OCI-LY7 (cell line): Measurements from ENCODE around the gene NRCAM. TPM values are rescaled to one million over a fixed set of nuclear protein-coding genes. Genes with fewer than 3 reads are reported as not detected.

ENCODE experiments used
- BruUV-seq: library from RNA; stranded (reverse); fragments of 400-500 nt; replicated peaks from 2 replicates; lab custom pipeline; 2021; lab: Mats Ljungman, UMichigan
- CTCF ChIA-PET: fragments of 300-600 bp; sonication (Branson Sonifier 250); formaldehyde crosslinking; loops from one replicate; lab custom pipeline; 2022; ENCODE audit warnings: antibody characterized with exemption; ENCODE audit not compliant: unreplicated experiment; lab: Charles Lee
- POLR2A ChIA-PET: fragments of 300-600 bp; sonication (Branson Sonifier 250); formaldehyde crosslinking; loops from one replicate; lab custom pipeline; 2022; ENCODE audit warnings: antibody characterized with exemption; lab: Charles Lee
- DNase-seq: peaks from one replicate; pipeline ENCODE4 v3.0.0-alpha.2; 2015; ENCODE audit warnings: low spot score
- H2AFZ ChIP-seq: fragments of 200-600 bp; sonication (generic), shearing (Covaris generic); 2 replicates; pipeline ENCODE4 v1.6.1; 2014; ENCODE audit warnings: mild to moderate bottlenecking, antibody characterized with exemption, low read length, moderate library complexity
- H3K27ac ChIP-seq: fragments of 200-600 bp; sonication (generic); 2 replicates; pipeline ENCODE4 v1.5.1; 2014; ENCODE audit warnings: mixed run types, low read depth, mild to moderate bottlenecking, moderate library complexity, low read length, inconsistent platforms; ENCODE audit not compliant: poor library complexity, severe bottlenecking
- H3K36me3 ChIP-seq: fragments of 200-600 bp; sonication (generic); 2 replicates; pipeline ENCODE4 v1.6.1; 2014; ENCODE audit warnings: mild to moderate bottlenecking, antibody characterized with exemption, low read length, moderate library complexity, mixed read lengths; ENCODE audit not compliant: insufficient read depth
- H3K4me1 ChIP-seq: fragments of 200-600 bp; sonication (generic); 2 replicates; pipeline ENCODE4 v1.5.1; 2014; ENCODE audit warnings: mild to moderate bottlenecking, low read length; ENCODE audit not compliant: insufficient read depth, poor library complexity, severe bottlenecking
- H3K4me2 ChIP-seq: fragments of 200-600 bp; sonication (generic); 2 replicates; pipeline ENCODE4 v1.6.1; 2014; ENCODE audit warnings: mild to moderate bottlenecking, low read length
- H3K4me3 ChIP-seq: fragments of 200-600 bp; sonication (generic); 2 replicates; pipeline ENCODE4 v1.5.1; 2014; ENCODE audit warnings: mild to moderate bottlenecking, low read depth, low read length; ENCODE audit not compliant: poor library complexity, severe bottlenecking
- H3K79me2 ChIP-seq: fragments of 200-600 bp; sonication (generic); 2 replicates; pipeline ENCODE4 v1.6.1; 2016; ENCODE audit warnings: low read depth, mild to moderate bottlenecking, low read length, moderate library complexity, mixed read lengths; ENCODE audit not compliant: insufficient read depth
- H3K9me2 ChIP-seq: fragments of 200-600 bp; sonication (generic); 2 replicates; pipeline ENCODE4 v1.6.1; 2016; ENCODE audit warnings: mild to moderate bottlenecking, low read length, mixed read lengths; ENCODE audit not compliant: insufficient read depth
- H3K9me3 ChIP-seq: fragments of 200-600 bp; sonication (generic); 2 replicates; pipeline ENCODE4 v1.6.1; 2014; ENCODE audit warnings: mild to moderate bottlenecking, mixed run types, low read length, mixed read lengths
- H4K20me1 ChIP-seq: fragments of 200-600 bp; sonication (generic); 2 replicates; pipeline ENCODE4 v1.6.1; 2014; ENCODE audit warnings: mild to moderate bottlenecking, antibody characterized with exemption, low read length, moderate library complexity, mixed read lengths; ENCODE audit not compliant: insufficient read depth
- CTCF ChIP-seq: fragments of 200-600 bp; sonication (generic); conservative IDR thresholded peaks from 2 replicates; pipeline ENCODE4 v1.5.1; 2014; ENCODE audit warnings: mild to moderate bottlenecking, antibody characterized with exemption, low read length, moderate library complexity, mixed read lengths
- EZH2phosphoT487 ChIP-seq: fragments of 200-600 bp; sonication (generic); IDR thresholded peaks from 2 replicates; pipeline ENCODE4 v1.6.1; 2018; ENCODE audit warnings: low read depth, borderline replicate concordance, mild to moderate bottlenecking, mixed run types, antibody characterized with exemption, low read length, moderate library complexity, mixed read lengths
- intact Hi-C: fragments of 100-400 bp; cut with micrococcal nuclease; formaldehyde crosslinking; loops from one replicate; pipeline ENCODE4 v1.10.0; 2022; ENCODE audit not compliant: unreplicated experiment
- total RNA-seq, 2 experiments: library from RNA; depleted of rRNA in 1 of 2; stranded (reverse); fragments of >200 nt in 1 of 2; shearing (Covaris generic) in 1 of 2; gene quantifications; 2 replicates each; pipeline ENCODE4 v1.2.3, GENCODE V29; 2014 to 2022

The NRCAM gene
- total RNA-seq, 2 experiments from 2014 or later, result not detected

GRCh38 chr7:108224387-108224786 is 231.8 kb downstream of the NRCAM start:
- no peak for DNase-seq
- Histone ChIP-seq H3K27ac (no peak overlapping the region), H3K79me2 (no peaks in the 10 kb centered on the region), H3K4me1 (no peaks in the 10 kb centered on the region), H2AFZ (no peak overlapping the region), H3K4me2 (no peak overlapping the region), H3K9me2 (no peaks in the 10 kb centered on the region), H3K36me3 (no peaks in the 10 kb centered on the region), H4K20me1 (no peaks in the 10 kb centered on the region), H3K4me3 (no peak overlapping the region), H3K9me3 (no peaks in the 10 kb centered on the region)
- CTCF ChIA-PET, result no interaction called here
- TF ChIP-seq CTCF, result no peak
- no peak for TF ChIP-seq EZH2phosphoT487
- POLR2A ChIA-PET, result no interaction called here
- BruUV-seq, result no TSS peak
- intact Hi-C loops, result no loop called here

GRCh38 chr7:108222236-108222892 is 233.9 kb downstream of the NRCAM start:
- Histone ChIP-seq H3K79me2 (no peaks in the 10 kb centered on the region), H3K9me2 (no peaks in the 10 kb centered on the region), H4K20me1 (no peaks in the 10 kb centered on the region), H3K9me3 (no peaks in the 10 kb centered on the region), H2AFZ (no peak overlapping the region), H3K36me3 (no peaks in the 10 kb centered on the region), H3K4me3 (no peak overlapping the region), H3K27ac (no peak overlapping the region), H3K4me1 (no peaks in the 10 kb centered on the region), H3K4me2 (no peak overlapping the region)
- ChIA-PET CTCF (no interaction called here), POLR2A (interaction anchor here (0.6 kb wide), 1 partner anchor 130 kb away, joined by 4 read pairs; no protein-coding TSS in a partner anchor)
- BruUV-seq, result no TSS peak
- TF ChIP-seq EZH2phosphoT487, result no peak
- intact Hi-C loops, result no loop called here
- no peak for DNase-seq

GRCh38 chr7:108211382-108212201 is 244.6 kb downstream of the NRCAM start:
- H3K79me2 ChIP-seq, result no peaks in the 10 kb centered on the region
- H3K27ac ChIP-seq, result no peak overlapping the region
- intact Hi-C loops, result no loop called here
- BruUV-seq, result no TSS peak
- H3K9me3 ChIP-seq, result no peaks in the 10 kb centered on the region
- no peaks in the 10 kb centered on the region for H3K9me2 ChIP-seq
- no peaks in the 10 kb centered on the region for H3K4me1 ChIP-seq
- H2AFZ ChIP-seq, result no peak overlapping the region
- no peaks in the 10 kb centered on the region for H3K36me3 ChIP-seq
- ChIA-PET POLR2A (interaction anchor here (0.6 to 0.7 kb wide), 2 partner anchors 181 to 267 kb away, joined by 3 read pairs; no protein-coding TSS in a partner anchor), CTCF (no interaction called here)
- no peak for TF ChIP-seq CTCF
- TF ChIP-seq EZH2phosphoT487, result no peak
- no peaks in the 10 kb centered on the region for H4K20me1 ChIP-seq
- no peak for DNase-seq
- H3K4me2 ChIP-seq, result no peak overlapping the region
- H3K4me3 ChIP-seq, result no peak overlapping the region
